ENCODE measurements around the gene REEP3. TPM values are rescaled to one million over a fixed set of nuclear protein-coding genes. Genes with fewer than 3 reads are reported as not detected.
A peak's percentile ranks its signal among the peaks of the same experiment; 100 is the strongest.
"Not testable (repeated sequence)": the region's sequence is repeated elsewhere in the genome, so short reads cannot be mapped to it uniquely, and the experiment has no call there.

REEP3 gene, protein sequence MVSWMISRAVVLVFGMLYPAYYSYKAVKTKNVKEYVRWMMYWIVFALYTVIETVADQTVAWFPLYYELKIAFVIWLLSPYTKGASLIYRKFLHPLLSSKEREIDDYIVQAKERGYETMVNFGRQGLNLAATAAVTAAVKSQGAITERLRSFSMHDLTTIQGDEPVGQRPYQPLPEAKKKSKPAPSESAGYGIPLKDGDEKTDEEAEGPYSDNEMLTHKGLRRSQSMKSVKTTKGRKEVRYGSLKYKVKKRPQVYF
- 53.4 TPM for total RNA-seq

DNA sequence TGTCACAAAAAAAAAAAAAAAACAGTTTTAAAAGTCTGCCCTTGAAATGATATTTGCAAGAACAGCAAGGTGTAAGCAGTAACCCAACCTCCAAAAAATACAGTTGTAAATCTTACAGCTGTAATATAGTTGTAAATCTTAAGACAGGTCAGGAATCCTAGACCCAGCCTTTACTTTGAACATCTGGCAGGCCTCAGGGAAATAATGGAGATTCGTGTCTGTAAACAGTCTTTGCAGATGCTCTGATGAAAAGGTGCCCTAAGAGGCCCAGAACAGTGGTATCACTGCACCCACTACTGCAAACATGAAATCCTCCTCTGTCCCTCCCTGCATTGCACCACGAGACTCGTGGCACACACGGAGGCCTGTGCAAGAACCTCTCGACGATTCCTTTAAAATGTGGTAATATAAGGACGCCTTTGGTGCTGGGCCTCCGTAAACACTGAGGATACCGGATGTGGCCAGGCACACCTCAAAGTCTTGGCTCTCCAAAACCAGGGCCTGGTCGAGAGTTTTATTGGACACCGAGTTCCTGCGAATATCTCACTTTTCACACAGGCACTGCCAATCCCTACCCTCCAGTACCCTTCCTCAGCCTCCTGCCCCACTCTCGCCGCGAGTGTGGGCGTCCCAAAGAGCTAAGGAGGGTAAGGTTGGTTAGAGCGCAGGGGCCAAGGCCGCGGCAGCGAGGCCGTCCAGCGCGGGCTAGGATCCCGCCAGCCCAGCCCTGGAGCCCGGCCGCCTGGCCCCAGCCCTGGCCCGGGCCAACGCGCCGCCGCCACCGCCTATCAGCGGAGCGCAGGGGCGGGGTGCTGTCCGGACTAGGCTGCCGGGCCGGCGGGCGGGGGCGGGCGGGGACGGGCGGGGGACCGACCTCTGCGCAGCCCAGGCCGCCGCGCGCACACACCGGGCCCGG, at the start of gene REEP3:
TSS of gene REEP3 (plus strand) at position 902 of the 916 bp plus-strand sequence. CDS start 145 bp downstream, outside the sequence.
- peak; percentile 50 for DNase-seq (ENCODE audit: low spot score)

DNA sequence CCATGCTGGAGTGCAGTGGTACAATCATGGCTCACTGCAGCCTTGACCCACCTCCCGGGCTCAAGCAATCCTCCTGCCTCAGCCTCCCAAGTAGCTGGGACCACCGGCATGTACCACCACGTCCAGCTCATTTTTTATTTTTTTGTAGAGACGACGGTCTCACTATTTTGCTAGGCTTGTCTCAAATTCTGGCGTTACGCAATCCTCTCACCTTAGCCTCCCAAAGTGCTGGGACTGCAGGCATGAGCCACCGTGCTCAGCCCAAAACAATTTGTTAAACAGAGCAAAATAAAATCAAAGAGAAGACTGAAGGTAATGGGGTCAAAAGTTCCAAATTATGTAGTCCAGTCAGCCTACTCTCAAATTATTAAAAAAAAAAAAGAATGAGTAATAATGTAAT, 46.7 kb upstream of the REEP3 start:
- DNase-seq (ENCODE audit: low spot score): no peak

DNA sequence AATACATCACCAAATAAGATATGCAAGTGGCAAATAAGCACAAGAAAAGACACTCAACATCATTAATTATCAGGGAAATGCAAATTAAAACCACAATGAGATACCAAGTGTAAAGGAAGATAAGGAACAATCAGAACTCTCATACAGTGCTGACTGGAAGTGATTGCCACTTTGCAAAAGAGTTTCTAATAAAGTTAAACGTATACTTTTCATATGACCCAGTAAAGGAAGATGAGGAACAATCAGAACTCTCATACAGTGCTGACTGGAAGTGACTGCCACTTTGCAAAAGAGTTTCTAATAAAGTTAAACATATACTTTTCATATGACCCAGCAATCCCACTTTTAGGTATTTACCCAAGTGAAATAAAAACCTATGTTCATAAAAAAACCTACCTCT, 43.3 kb upstream of the REEP3 start:
- no peak for DNase-seq (ENCODE audit: low spot score)

DNA sequence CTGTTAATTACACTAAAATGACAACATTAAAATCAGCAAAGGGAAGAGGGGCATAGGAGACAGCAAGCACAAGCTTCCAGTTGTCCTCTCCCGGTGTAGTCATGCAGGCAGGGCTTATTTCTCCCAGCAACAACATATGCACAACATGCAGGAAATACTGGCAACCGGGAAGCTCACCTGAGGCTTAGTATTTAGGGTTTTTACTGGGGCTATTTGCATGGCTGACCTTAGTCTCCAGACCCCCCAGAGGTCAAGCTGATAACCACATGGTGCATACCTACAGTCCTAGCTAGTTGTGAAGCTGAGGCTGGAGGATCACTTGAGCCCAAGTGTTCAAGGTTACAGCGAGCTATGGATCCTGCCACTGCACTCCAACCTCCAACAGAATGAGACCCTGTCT, 42.6 kb upstream of the REEP3 start:
- no peak for DNase-seq (ENCODE audit: low spot score)

DNA sequence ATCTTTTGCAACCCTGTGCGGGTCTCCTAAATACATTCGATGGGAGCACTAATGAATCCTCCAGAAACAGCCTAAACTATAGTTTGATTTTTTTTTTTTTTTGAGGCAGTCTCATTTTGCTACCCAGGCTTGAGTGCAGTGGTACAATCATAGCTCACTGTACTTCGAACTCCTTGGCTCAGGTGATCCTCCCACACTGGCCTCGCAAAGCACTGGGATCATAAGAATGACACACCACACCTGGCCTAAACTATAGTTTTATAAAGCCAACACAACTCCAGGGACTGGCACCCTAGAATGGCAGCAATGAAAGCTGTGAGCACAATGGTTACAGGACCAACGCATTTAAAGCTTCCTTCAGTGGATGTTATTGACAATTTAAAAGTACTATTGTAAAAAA, 41.0 kb upstream of the REEP3 start:
- no peak for DNase-seq (ENCODE audit: low spot score)

DNA sequence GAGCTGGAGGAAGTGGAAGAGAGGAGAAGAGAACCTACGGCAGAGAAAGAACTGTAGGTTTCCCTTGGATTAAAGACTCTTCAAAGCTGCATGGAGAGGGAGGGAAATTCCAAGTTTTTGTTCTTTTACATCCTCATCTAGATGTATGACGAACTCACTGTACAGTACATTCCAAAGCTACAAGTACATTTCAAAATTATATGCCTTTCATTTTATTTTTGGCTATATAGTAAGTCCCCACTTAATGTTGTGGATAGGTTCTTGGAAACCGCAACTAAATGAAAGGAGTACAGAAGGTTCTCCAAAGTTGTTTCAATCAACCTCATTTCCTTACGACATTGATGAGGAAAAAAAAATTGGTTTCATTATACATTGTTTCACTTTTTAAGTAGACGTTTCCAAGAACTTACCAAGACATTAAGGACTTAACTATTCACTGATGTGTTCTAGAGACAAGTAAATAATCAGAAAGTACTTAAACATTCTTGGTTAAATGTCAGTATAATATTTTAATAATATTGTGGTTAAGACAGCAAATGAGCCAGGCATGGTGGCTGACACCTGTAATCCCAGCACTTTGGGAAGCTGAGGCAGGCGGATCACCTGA, 39.3 kb upstream of the REEP3 start:
- DNase-seq (ENCODE audit: low spot score): no peak

DNA sequence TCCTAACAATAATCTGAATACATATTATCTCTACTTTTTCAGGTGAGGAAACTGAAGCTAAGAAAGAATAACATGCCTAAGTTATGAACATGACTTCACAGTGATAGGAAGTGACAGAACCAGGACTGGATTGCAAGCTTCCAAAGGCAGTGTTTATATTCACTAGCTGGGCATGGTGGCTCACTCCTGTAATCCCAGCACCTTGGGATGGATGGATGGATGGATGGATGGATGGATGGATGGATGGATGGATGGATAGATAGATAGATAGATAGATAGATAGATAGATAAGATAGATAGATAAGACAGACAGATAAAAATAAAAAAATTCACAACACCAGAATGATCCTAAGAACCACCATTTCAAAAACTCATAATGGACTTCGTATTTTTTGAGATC, 37.2 kb upstream of the REEP3 start:
- no peak for DNase-seq (ENCODE audit: low spot score)

DNA sequence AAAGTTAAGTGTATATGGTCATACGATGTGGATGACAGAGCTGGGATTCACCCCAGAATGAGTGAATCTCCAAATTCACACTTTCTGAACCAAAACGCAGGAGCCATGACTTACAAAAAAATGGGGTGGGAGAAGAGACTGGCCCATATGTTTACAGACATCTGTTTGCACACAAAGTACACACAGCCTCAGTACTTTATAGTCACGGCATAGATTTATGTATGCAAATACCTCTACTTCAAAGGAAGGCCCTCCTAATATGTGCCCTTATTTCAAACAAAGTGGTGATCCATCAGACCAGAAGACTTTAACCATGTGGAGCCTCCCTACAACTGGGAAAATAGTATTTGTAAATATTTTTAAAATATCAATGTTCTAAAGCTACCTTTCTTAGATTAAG, 33.2 kb upstream of the REEP3 start:
- DNase-seq (ENCODE audit: low spot score): no peak

DNA sequence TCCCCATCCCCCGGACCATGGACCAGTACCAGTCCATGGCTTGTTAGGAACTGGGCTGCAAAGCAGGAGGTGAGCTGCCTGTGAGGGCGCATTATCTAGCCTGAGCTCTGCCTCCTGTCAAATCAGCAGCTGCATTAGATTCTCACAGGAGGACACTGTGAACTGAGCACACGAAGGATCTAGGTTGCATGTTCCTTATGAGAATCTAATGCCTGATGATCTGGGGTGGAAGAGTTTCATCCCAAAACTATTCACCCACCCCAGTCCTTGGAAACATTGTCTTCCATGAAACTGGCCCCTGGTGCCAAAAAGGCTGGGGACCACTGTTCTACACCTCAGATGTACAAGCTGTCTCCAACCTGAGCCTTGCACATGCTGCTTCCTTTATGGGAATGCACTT, 31.4 kb upstream of the REEP3 start:
- DNase-seq (ENCODE audit: low spot score): no peak

DNA sequence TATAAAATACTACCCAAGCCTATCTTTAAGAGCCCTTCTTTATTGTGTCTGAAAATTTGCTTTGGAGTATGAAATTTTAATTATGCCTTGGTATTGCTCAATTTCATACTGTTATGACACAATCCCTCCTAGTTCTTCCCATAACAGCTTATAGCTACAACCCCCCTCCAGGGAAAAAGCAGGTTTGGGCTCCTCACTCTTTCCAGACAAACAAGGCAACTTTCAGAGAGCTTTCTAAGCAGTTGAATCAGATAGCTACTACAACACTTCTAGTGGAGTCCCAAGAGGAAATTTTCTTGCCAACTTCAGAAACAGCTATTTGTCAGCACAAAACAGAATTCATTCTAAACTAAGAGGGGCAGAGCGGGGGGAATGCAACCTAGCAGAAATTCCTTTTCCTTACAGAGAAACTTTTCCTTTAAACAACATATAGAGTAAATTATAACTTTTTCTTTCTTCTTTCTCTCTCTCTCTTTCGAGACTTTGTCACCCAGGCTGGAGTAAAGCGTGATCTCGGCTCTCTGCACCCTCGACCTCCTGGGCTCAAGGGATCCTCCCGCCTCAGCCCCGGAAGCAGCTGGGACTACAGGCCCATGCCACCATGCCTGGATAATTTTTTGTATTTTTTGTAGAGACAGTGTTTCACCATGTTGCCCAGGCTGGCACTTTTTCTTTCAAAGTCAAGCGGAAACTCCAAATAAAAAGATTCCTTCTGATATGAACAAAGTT, 29.4 kb upstream of the REEP3 start:
- DNase-seq (ENCODE audit: low spot score): no peak

DNA sequence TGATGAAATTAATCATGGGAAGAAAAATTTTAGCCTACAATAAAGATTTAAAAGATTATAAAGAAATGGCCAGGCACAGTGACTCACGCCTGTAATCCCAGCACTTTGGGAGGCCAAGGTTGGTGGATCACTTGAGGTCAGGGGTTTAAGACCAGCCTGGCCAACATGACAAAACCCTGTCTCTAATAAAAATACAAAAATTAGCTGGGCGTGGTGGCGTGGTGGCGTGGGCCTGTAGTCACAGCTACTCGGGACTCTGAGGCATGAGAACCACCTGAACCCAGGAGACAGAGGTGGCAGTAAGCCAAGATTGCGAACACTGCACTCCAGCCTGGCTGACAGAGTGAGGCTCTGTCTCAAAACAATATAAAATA, 28.9 kb upstream of the REEP3 start:
- not testable (repeated sequence) for DNase-seq (ENCODE audit: low spot score)

DNA sequence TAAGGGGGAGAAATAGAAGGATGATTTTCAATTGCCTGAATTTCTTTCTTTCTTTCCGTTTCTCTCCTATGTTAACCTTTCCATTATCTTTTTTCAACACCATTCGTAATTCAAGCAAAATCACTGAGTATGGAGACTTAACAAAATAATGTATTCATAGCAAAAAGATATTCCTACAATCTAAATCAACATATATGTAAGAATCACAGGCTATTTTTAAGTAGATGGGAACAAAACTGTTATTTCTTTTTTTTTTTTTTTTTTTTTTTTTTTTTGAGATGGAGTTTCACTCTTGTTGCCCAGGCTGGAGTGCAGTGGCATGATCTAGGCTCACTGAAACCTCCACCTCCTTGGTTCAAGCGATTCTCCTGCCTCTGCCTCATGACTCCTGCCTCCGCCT, 28.2 kb upstream of the REEP3 start:
- no peak for DNase-seq (ENCODE audit: low spot score)

DNA sequence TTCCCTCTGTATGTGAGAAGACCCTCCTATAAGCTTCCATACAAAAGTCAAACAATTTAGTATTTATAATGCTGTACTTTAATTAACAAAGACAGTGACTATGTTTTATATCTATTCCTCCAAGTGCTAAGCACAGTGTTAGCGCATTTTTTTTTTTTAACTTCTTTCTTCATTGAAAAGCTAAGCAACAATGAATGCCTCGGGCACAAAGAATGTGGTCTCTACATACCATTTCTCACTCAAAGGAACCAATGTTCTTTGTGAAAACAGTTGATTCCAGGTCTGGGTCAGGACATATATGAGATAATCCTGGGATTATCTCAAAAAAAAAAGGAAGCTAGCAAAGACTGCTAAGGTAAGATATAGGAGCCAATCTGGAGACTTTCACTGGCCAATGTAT, 26.2 kb upstream of the REEP3 start:
- no peak for DNase-seq (ENCODE audit: low spot score)

DNA sequence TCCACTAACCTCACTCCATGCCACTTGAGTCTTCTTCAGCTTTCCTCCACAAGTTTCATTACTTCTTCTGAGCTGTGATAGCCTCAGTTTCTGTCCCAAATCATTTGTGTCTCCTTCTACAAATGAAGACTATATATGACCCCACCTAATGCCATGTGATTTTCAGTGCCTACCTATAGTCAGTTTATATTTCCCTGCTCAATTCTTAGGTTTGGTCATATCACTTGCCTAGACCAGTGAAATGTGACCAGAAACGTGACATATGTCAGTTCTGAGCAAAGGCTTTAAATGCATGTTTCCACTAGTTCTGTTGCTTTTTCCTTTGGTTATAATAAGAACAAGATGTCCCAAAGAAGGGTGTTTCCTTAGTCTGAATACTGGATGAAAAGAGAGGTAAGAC, 24.6 kb upstream of the REEP3 start:
- DNase-seq (ENCODE audit: low spot score): no peak

DNA sequence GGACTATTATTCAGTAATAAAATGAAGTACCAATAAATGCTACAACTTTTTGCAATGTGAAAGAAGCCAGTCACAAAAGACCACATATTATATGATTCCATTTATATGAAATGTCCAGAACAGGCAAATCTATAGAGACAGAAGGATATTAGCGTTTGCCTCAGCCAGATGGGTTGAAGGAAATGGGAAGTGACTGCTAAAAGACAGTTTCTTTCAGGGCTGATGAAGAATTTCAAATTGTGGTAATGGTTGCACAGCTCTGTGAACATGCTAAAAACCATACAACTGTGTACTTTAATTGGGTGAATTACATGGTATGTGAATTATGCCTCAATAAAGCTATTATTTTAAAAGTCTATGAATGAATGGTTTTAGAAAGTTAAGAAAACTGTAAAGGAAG, 23.9 kb upstream of the REEP3 start:
- no peak for DNase-seq (ENCODE audit: low spot score)

DNA sequence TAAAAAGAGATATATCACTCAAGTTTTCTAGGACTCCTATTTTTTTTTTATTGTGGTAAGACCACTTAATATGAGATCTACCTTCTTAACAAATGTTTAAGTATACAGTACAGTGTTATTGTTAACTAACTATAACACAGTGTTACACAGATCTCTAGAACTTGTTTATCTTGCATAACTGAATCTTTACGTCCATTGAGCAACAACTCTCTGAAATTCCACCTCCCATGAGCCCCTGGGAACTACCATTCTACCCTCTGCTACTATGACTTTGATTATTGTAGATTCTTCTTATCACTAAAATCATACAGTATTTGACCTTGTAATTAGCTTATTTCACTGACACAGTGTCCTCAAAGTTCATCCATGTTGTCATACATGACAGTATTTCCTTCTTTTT, 22.5 kb upstream of the REEP3 start:
- DNase-seq (ENCODE audit: low spot score): no peak

DNA sequence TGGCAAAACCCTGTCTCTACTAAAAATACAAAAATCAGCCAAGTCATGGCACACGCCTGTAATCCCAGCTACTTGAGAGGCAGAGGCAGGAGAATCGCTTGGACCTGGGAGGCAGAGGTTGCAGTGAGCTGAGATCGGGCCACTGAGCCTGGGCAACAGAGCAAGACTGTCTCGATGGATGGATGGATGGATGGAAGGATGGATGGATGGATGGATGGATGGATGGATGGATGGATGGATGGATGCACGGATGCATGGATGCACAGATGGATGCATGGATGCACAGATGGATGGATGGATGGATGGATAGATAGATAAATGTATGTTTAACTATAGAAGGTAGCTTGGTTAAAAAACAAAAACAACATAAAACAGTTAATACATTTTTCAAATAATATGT, 20.6 kb upstream of the REEP3 start:
- DNase-seq (ENCODE audit: low spot score): not testable (repeated sequence)

DNA sequence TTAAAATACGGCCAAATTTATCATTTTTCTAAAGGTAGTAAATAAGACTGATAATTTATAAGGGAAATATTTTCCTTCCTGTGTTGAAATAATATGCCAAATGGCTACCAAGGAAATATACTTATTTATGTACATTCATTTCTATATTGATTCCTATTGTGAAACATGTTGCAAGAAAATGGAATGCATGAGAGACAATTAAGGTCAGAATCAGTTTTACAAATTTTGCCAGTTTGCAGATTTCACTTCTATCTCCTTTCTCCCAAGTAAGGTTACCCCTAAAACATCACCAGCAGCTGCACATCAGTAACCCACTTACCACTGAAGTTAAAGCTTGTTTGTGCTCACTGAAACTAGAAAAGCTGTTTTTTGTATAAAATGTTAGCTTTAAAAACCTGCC, 19.2 kb upstream of the REEP3 start:
- DNase-seq (ENCODE audit: low spot score): no peak

DNA sequence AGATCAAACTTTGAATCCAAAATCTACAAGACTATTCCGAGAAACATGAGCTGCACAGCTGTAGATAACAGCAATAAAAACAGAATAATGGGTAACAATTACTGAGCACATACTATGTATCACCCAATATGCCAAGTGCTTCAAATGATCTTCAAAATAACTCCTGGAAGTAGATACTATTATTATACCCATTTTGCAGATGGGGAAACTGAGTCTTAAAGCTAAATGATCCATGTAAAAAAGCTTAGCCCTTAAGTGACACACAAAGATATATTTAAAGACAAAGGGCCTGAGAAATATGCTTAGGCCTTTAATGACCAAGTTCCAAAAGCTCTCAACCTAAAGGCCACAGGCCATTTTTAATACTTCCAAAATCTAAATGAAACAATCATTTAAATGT, 18.4 kb upstream of the REEP3 start:
- no peak for DNase-seq (ENCODE audit: low spot score)

DNA sequence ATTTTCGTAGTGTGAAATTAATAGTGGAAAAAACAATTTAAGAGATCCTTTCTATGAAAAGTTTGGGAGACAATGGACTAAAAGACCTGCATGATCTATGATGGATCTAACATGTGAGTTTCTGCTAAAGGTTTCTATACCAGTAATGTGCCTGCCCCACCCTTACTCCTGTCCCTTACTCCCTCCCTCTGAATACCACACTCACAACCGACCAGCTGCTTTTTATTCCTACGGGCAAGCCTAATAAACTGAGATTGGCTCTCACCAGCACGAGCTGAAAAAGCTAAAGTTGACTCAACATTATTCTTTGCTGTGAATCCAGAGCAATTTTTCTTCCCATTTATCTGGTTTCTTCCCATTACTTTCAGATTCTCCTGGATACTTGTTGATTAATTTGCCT, 17.8 kb upstream of the REEP3 start:
- DNase-seq (ENCODE audit: low spot score): no peak

DNA sequence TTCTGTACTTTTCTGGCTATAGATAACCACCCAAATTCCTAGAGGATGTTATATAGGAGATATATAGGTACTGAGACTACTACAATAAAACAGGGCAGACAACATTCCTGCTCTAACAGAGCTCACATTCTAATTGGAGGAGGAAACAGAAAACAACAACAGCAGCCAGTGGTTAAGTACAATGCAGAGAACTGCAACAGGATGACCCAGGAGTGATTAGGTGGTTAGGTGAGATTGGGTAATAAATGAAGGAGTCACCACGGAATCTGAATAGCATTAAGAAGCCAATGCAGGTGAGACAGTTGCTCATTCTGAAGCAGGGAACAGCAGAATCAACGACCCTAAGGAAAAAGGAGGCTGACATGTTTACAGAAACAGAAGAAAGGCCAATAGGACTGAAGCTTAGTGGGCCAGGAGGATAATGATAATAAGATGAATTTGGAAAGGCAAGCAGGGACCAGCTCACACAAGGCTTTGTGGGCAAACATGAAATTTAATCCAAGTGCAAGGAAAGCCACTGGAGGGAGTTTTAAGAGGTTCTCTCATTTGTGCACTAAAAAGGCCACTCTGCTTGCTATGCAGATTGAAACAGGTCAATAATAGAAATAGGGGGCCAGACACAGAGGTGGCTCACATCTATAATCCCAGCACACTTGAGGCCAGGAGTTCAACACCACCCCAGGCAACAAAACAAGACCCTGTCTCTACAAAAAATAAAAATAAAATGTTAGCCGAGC, 16.9 kb upstream of the REEP3 start:
- no peak for DNase-seq (ENCODE audit: low spot score)

DNA sequence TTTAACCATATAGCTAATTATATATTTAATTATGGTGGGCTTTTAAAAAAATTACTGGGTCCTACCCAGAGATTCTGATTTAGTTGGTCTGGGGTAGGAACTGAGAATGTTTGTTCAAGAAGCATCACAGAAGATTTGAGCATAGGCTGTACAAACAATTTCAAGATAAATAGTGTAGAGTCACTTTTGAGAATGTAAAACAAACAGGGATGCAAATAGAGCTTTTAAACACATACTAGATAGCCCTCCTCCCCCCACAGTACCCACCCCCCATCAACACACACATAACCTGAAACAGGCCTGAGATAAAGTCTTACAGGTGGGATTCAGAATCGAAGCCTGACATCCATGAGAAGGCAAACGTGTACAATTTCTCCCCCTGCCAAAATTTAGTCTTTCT, 15.6 kb upstream of the REEP3 start:
- no peak for DNase-seq (ENCODE audit: low spot score)

Data from mucosa of gallbladder (tissue), 1 donor.